Astrocyte (in vitro differentiated cells and primary cell): ENCODE measurements around the gene PCBP3.

ENCODE experiments used
- EZH2 ChIP-seq: IDR thresholded peaks from 2 replicates; pipeline ENCODE4 v1.6.1; 2012; ENCODE audit warnings: mild to moderate bottlenecking, low read length, inconsistent platforms; ENCODE audit not compliant: insufficient read depth
- TF ChIP-seq, protein P1 (sequence below): IDR thresholded peaks from 2 replicates; pipeline ENCODE4 v1.5.1; 2011; ENCODE audit warnings: low read depth, mild to moderate bottlenecking, inconsistent platforms, low read length, moderate library complexity; ENCODE audit not compliant: insufficient read depth

DNA sequence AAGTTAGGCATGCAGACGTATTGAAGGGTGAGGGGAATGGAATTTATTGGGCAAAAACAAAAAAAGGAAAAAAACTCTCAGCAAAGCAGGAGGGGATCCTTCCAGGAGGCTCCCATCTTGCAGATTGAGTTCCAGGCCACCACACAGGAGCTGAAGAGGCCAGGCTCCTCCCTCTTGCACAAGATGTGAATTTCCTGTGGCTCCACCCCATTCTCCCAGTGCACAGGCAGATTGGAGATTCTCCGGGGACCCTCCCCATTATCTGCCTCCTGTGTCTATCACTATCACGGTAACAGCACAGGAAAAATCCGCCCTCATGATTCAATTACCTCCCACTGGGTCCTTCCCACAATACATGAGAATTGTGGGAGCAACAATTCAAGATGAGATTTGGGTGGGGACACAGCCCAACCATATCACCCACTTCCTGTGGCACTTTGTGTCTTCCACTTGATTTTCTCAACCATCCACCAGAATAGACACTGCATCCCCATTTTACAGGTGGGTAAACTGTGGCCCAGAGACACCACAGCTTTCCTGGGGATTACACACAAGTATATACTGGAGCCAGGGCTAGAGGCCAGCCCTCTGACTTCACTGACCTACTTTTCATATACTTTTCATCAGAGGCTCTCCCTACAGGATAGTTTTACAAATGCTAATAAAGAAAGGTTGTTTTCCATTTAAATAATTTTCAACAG lies 319.2 kb downstream of the PCBP3 start:
- TF ChIP-seq, protein P1, sequence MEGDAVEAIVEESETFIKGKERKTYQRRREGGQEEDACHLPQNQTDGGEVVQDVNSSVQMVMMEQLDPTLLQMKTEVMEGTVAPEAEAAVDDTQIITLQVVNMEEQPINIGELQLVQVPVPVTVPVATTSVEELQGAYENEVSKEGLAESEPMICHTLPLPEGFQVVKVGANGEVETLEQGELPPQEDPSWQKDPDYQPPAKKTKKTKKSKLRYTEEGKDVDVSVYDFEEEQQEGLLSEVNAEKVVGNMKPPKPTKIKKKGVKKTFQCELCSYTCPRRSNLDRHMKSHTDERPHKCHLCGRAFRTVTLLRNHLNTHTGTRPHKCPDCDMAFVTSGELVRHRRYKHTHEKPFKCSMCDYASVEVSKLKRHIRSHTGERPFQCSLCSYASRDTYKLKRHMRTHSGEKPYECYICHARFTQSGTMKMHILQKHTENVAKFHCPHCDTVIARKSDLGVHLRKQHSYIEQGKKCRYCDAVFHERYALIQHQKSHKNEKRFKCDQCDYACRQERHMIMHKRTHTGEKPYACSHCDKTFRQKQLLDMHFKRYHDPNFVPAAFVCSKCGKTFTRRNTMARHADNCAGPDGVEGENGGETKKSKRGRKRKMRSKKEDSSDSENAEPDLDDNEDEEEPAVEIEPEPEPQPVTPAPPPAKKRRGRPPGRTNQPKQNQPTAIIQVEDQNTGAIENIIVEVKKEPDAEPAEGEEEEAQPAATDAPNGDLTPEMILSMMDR: no peak
- no peak for TF ChIP-seq EZH2
